ENCODE measurements around the gene GLIS1. TPM values are rescaled to one million over a fixed set of nuclear protein-coding genes. Genes with fewer than 3 reads are reported as not detected.

GLIS1 gene
- total RNA-seq, 4 donors from 2014 or later, result 0.16 to 0.27 TPM; not detected in 2

GRCh38 chr1:53470584-53470983, 268.4 kb downstream of the GLIS1 start:
- Histone ChIP-seq H3K27me3 (no peaks in the 10 kb centered on the region), H3K4me3 (no peak overlapping the region), H3K4me1 (peaks cover 0 to 9% (median 0%) of the 10 kb centered on the region in 3 donors), H3K9me3 (no peaks in the 10 kb centered on the region), H3K36me3 (no peaks in the 10 kb centered on the region), H3K27ac (no peak overlapping the region)
- no peak for ATAC-seq
- 66 to 79% methylated on average over 13 to 18 of the region's 19 CpGs for WGBS, 2 donors (ENCODE audit: low coverage in 1 of 2)
- TF ChIP-seq, protein P1, sequence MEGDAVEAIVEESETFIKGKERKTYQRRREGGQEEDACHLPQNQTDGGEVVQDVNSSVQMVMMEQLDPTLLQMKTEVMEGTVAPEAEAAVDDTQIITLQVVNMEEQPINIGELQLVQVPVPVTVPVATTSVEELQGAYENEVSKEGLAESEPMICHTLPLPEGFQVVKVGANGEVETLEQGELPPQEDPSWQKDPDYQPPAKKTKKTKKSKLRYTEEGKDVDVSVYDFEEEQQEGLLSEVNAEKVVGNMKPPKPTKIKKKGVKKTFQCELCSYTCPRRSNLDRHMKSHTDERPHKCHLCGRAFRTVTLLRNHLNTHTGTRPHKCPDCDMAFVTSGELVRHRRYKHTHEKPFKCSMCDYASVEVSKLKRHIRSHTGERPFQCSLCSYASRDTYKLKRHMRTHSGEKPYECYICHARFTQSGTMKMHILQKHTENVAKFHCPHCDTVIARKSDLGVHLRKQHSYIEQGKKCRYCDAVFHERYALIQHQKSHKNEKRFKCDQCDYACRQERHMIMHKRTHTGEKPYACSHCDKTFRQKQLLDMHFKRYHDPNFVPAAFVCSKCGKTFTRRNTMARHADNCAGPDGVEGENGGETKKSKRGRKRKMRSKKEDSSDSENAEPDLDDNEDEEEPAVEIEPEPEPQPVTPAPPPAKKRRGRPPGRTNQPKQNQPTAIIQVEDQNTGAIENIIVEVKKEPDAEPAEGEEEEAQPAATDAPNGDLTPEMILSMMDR (IDR thresholded peaks at IDR 0.05), result no peak
- TF ChIP-seq POLR2AphosphoS5 (IDR thresholded peaks at IDR 0.05) (no peak), EP300 (IDR thresholded peaks at IDR 0.05) (no peak), POLR2A (IDR thresholded peaks at IDR 0.05) (no peak)

DNA sequence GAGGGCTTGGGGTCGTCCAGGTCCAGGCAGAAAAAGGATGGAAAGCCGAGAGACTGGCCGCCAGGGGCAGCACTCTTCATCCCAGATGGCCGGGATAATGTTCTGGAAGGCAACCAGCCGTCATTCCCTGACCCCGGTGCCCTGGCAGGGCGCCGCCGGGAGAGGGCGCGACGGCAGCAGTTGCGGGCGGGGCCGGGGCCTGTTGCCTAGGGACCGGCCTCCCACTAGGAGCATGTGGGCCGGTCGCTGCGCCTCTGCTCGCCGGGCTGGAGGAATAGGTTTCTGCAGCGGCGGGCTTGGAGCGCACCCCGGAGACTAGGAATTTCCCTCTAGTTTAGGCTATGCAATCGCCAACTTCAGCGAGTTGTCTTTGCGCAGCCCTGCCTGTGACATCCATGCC, 268.8 kb downstream of the GLIS1 start:
- ATAC-seq, result peak; percentile 80
- 59% methylated on average over 7 of the region's 28 CpGs; no CpG with 5 or more reads in 1 of the 2 donors for WGBS, 2 donors (ENCODE audit: low coverage in 1 of 2)
- Histone ChIP-seq H3K4me1 (peaks cover 0 to 9% (median 0%) of the 10 kb centered on the region in 3 donors), H3K27me3 (no peaks in the 10 kb centered on the region), H3K27ac (no peak overlapping the region), H3K4me3 (no peak overlapping the region), H3K9me3 (no peaks in the 10 kb centered on the region), H3K36me3 (no peaks in the 10 kb centered on the region)
- no peak for TF ChIP-seq POLR2A (IDR thresholded peaks at IDR 0.05)
- TF ChIP-seq, protein P1 (IDR thresholded peaks at IDR 0.05), result peak in 3 of 4 experiments; percentile 39 to 53 (median 50)

- H3K9me3 ChIP-seq, result no peaks in the 10 kb centered on the region
- no peak overlapping the region for H3K4me3 ChIP-seq
- ATAC-seq, result no peak
- no peaks in the 10 kb centered on the region for H3K36me3 ChIP-seq
- no peaks in the 10 kb centered on the region for H3K27me3 ChIP-seq
- H3K27ac ChIP-seq, result no peak overlapping the region
- whole genome bisulfite sequencing, 2 donors (ENCODE audit: low coverage in 1 of 2), result 84 to 100% methylated on average over 1 to 2 of the region's 5 CpGs
- TF ChIP-seq POLR2A (IDR thresholded peaks at IDR 0.05) (no peak), POLR2AphosphoS5 (IDR thresholded peaks at IDR 0.05) (no peak), EP300 (IDR thresholded peaks at IDR 0.05) (no peak)
- TF ChIP-seq, protein P1 (IDR thresholded peaks at IDR 0.05), result no peak
- peaks cover 0 to 9% (median 0%) of the 10 kb centered on the region in 3 donors for H3K4me1 ChIP-seq
These were observed 269.6 kb downstream of the GLIS1 start for GRCh38 chr1:53469373-53469772.

- no peak overlapping the region for H3K4me3 ChIP-seq
- ATAC-seq, result no peak
- no peaks in the 10 kb centered on the region for H3K36me3 ChIP-seq
- 94% methylated on average over 2 of the region's 2 CpGs; no CpG with 5 or more reads in 1 of the 2 donors for WGBS, 2 donors (ENCODE audit: low coverage in 1 of 2)
- H3K27me3 ChIP-seq, result no peaks in the 10 kb centered on the region
- H3K27ac ChIP-seq, result no peak overlapping the region
- TF ChIP-seq EP300 (IDR thresholded peaks at IDR 0.05) (no peak), POLR2A (IDR thresholded peaks at IDR 0.05) (no peak), POLR2AphosphoS5 (IDR thresholded peaks at IDR 0.05) (no peak)
- TF ChIP-seq, protein P1 (IDR thresholded peaks at IDR 0.05), result no peak
- peaks cover 0 to 9% (median 0%) of the 10 kb centered on the region in 3 donors for H3K4me1 ChIP-seq
- no peaks in the 10 kb centered on the region for H3K9me3 ChIP-seq
These were observed 270.6 kb downstream of the GLIS1 start for GRCh38 chr1:53468374-53468773.

GRCh38 chr1:53467391-53467790, 271.6 kb downstream of the GLIS1 start:
- H3K27ac ChIP-seq, result no peak overlapping the region
- H3K9me3 ChIP-seq, result no peaks in the 10 kb centered on the region
- no peaks in the 10 kb centered on the region for H3K36me3 ChIP-seq
- H3K4me3 ChIP-seq, result no peak overlapping the region
- no peaks in the 10 kb centered on the region for H3K27me3 ChIP-seq
- ATAC-seq, result no peak
- peaks cover 0 to 9% (median 0%) of the 10 kb centered on the region in 3 donors for H3K4me1 ChIP-seq
- TF ChIP-seq, protein P1 (IDR thresholded peaks at IDR 0.05), result no peak
- no peak for TF ChIP-seq EP300 (IDR thresholded peaks at IDR 0.05)
- no peak for TF ChIP-seq POLR2A (IDR thresholded peaks at IDR 0.05)
- TF ChIP-seq POLR2AphosphoS5 (IDR thresholded peaks at IDR 0.05), result no peak
